Measurements from ENCODE around the gene EIF4G2. TPM values are rescaled to one million over a fixed set of nuclear protein-coding genes. Genes with fewer than 3 reads are reported as not detected.
"Not testable (repeated sequence)": the region's sequence is repeated elsewhere in the genome, so short reads cannot be mapped to it uniquely, and the experiment has no call there.

Gene EIF4G2
- total RNA-seq, 1 donor from 2014 or later, result 1,220 TPM

GRCh38 chr11:10823152-10823579 is 14.4 kb upstream of the EIF4G2 start:
- no peak overlapping the region for H3K4me3 Mint-ChIP-seq
- TF ChIP-seq, protein P1, sequence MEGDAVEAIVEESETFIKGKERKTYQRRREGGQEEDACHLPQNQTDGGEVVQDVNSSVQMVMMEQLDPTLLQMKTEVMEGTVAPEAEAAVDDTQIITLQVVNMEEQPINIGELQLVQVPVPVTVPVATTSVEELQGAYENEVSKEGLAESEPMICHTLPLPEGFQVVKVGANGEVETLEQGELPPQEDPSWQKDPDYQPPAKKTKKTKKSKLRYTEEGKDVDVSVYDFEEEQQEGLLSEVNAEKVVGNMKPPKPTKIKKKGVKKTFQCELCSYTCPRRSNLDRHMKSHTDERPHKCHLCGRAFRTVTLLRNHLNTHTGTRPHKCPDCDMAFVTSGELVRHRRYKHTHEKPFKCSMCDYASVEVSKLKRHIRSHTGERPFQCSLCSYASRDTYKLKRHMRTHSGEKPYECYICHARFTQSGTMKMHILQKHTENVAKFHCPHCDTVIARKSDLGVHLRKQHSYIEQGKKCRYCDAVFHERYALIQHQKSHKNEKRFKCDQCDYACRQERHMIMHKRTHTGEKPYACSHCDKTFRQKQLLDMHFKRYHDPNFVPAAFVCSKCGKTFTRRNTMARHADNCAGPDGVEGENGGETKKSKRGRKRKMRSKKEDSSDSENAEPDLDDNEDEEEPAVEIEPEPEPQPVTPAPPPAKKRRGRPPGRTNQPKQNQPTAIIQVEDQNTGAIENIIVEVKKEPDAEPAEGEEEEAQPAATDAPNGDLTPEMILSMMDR (IDR thresholded peaks at IDR 0.05; ENCODE audit: unreplicated experiment), result no peak
- peak overlapping the region; percentile 90 for H3K27ac Mint-ChIP-seq
- no peak for DNase-seq (ENCODE audit: low spot score in 2 of 2, unreplicated experiment in 2 of 2)
- H3K9me3 Mint-ChIP-seq, result peaks cover 3% of the 10 kb centered on the region
- no peaks in the 10 kb centered on the region for H3K27me3 Mint-ChIP-seq (ENCODE audit: low read depth)
- peaks cover 22% of the 10 kb centered on the region for H3K4me1 Mint-ChIP-seq
- H3K36me3 Mint-ChIP-seq, result no peaks in the 10 kb centered on the region

DNA sequence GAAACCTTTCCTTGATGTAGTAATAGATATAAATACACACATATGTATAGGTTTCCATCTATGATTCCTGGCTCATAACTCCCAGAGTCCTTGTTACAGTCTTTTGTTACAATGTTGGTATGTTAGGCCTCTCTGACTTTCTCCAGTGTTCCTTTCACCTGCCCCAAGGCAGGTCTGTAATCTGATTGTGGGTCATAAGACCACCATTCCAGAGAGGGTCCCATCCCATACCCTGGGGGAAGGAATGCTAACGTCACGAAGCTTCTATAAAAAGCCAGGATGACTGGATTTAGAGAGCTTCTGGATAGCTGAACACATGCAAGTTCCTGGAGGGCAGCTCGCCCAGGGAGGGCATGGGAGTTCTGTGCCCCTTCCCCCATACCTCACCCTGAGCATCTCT is 13.8 kb upstream of the EIF4G2 start:
- H3K36me3 Mint-ChIP-seq; DNase-seq (ENCODE audit: low spot score in 2 of 2, unreplicated experiment in 2 of 2); H3K27me3 Mint-ChIP-seq (ENCODE audit: low read depth); H3K4me3 Mint-ChIP-seq; H3K9me3 Mint-ChIP-seq: not testable (repeated sequence)
- Mint-ChIP-seq H3K4me1 (peaks cover 22% of the 10 kb centered on the region), H3K27ac (peak overlapping the region; percentile 90)

GRCh38 chr11:10818594-10818993 is 9.9 kb upstream of the EIF4G2 start:
- Mint-ChIP-seq H3K9me3 (no peaks in the 10 kb centered on the region), H3K27me3 (ENCODE audit: low read depth) (no peaks in the 10 kb centered on the region), H3K27ac (no peak overlapping the region), H3K4me1 (peaks cover 14% of the 10 kb centered on the region), H3K4me3 (no peak overlapping the region), H3K36me3 (no peaks in the 10 kb centered on the region)
- TF ChIP-seq, protein P1 (IDR thresholded peaks at IDR 0.05; ENCODE audit: unreplicated experiment), result no peak
- DNase-seq (ENCODE audit: low spot score in 2 of 2, unreplicated experiment in 2 of 2), result no peak

DNA sequence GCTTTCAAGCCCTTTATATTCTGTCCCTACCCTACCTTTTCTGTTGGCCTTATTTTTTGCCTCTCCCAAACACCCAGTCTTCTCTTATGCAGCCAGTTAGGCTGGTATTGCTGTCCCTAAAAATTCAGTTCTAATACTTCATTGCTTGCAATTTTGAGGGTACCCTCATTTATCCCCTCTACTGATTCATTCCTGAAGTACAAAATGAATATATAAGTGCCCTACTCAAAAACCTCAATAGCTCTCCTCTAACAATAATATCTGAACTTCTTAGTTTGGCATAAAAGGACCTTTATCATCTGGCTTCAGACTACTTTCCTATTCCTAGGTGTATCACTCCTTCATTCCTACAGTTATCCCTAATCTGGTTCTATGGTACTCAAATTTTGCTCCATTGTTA is 5.2 kb upstream of the EIF4G2 start:
- Mint-ChIP-seq H3K27ac (no peak overlapping the region), H3K9me3 (no peaks in the 10 kb centered on the region), H3K27me3 (ENCODE audit: low read depth) (no peaks in the 10 kb centered on the region), H3K36me3 (no peaks in the 10 kb centered on the region), H3K4me3 (no peak overlapping the region), H3K4me1 (peaks cover 12% of the 10 kb centered on the region)
- TF ChIP-seq, protein P1 (IDR thresholded peaks at IDR 0.05; ENCODE audit: unreplicated experiment), result no peak
- no peak for DNase-seq (ENCODE audit: low spot score in 2 of 2, unreplicated experiment in 2 of 2)

DNA sequence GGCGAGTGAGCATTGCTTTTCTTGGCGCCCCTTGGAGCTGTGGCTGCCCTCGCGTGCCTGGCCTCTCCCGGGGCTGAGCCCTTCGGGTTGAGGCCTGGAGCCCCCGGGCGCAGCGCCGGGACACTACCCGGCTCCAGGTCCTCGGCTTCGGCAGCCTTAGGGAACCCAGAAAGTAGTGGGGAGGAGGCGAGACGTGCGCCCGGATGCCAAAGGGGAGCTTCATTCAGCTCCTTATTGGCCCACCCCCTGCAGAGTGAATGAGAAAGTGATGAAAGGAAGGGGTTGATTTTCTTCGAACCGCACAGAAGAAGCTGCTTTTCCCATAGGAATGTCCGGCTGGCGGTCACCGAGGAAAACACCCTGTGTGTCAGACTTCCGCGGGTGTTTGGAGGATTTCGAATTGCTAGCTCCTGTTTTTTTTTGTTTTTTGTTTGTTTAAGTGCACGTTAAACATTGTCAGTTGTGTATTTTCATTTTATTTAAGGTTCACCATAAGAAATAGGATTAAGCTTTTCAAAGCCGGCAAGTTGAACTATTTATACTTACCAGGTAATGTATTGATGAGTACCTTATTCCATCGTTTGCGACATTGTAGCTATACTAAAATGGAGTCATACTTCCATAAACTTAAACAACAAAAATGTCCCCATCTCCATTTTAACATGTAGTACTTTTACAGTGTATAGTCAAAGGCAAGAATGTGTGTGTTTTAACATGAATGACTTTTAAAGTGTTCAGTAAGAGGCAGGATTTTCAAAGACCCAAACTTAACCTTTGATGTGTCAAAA is 841 bp upstream of the EIF4G2 start:
- Mint-ChIP-seq H3K4me1 (peaks cover 37% of the 10 kb centered on the region), H3K27me3 (ENCODE audit: low read depth) (no peaks in the 10 kb centered on the region), H3K4me3 (peak overlapping the region; percentile 96), H3K36me3 (peaks cover 26% of the 10 kb centered on the region), H3K27ac (peak overlapping the region; percentile 99), H3K9me3 (no peaks in the 10 kb centered on the region)
- no peak for DNase-seq (ENCODE audit: low spot score in 2 of 2, unreplicated experiment in 2 of 2)
- TF ChIP-seq, protein P1 (IDR thresholded peaks at IDR 0.05; ENCODE audit: unreplicated experiment), result no peak

DNA sequence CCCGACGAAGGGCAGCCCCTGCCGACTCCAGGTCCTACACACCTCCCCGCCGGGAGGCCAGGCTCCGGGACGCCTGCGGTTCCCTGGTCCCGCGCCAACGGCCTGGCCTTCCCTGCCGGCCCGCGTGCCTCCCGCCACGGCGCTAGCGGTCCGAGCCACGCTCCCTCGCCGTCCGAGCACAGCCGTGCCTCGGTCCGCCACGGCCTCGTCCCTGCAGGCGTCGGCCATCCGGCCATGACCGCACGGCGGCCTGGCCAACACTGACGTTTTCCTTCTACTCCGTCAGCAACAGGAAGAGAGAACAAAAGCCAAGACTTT is 532 bp downstream of the EIF4G2 start:
- DNase-seq (ENCODE audit: low spot score in 2 of 2, unreplicated experiment in 2 of 2), result no peak

More for the DNA sequence above, 532 bp downstream of the EIF4G2 start:
- Mint-ChIP-seq H3K9me3 (no peaks in the 10 kb centered on the region), H3K4me3 (peak overlapping the region; percentile 96), H3K27me3 (ENCODE audit: low read depth) (no peaks in the 10 kb centered on the region), H3K27ac (peak overlapping the region; percentile 99), H3K4me1 (peaks cover 48% of the 10 kb centered on the region), H3K36me3 (peaks cover 38% of the 10 kb centered on the region)
- TF ChIP-seq, protein P1 (IDR thresholded peaks at IDR 0.05; ENCODE audit: unreplicated experiment), result no peak

All from mesothelial cell of epicardium (in vitro differentiated cells).